HL-60 (cell line): ENCODE data around the gene ESRRA.

Experiments
- POLR2AphosphoS5 ChIP-seq: IDR thresholded peaks from 2 replicates; pipeline ENCODE4 v1.6.1; 2012; ENCODE audit warnings: low read depth
- SPI1 ChIP-seq: IDR thresholded peaks from 2 replicates; pipeline ENCODE4 v1.6.1; 2012; ENCODE audit warnings: low read depth, mild to moderate bottlenecking, borderline replicate concordance
- TF ChIP-seq, protein P1 (sequence below): IDR thresholded peaks from one replicate; pipeline ENCODE4 v1.5.1; 2011; ENCODE audit warnings: low read length, control low read depth, inconsistent platforms; ENCODE audit not compliant: insufficient read depth
- TF ChIP-seq, protein P2 (sequence below): IDR thresholded peaks from 2 replicates; pipeline ENCODE4 v1.6.1; 2012; ENCODE audit warnings: low read depth; ENCODE audit not compliant: insufficient replicate concordance

DNA sequence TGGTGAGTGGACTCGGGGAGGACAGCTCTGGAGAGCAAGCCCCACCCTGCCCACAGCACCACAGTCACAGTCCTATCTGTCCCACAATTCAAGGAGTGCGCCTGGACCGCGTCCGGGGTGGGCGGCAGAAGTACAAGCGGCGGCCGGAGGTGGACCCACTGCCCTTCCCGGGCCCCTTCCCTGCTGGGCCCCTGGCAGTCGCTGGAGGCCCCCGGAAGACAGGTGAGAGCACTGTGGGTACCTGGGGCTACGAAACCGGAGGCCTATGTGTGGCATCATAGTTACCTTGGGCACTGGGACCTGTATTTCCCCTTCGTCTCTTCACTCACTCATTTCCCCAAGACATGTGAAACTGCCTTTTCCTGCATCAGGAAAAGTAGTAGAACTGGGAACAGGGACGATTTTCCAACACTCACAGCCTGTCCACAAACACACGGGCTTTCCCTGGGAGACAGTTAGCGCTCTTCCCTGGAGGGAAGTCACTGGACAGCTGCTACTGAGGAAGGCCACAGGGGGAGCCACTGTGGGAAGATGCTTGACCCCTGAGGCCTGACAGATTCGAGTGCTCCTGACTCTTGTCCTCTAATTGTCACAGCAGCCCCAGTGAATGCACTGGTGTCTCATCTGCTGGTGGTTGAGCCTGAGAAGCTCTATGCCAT lies 9.0 kb downstream of the ESRRA start:
- TF ChIP-seq, protein P1, sequence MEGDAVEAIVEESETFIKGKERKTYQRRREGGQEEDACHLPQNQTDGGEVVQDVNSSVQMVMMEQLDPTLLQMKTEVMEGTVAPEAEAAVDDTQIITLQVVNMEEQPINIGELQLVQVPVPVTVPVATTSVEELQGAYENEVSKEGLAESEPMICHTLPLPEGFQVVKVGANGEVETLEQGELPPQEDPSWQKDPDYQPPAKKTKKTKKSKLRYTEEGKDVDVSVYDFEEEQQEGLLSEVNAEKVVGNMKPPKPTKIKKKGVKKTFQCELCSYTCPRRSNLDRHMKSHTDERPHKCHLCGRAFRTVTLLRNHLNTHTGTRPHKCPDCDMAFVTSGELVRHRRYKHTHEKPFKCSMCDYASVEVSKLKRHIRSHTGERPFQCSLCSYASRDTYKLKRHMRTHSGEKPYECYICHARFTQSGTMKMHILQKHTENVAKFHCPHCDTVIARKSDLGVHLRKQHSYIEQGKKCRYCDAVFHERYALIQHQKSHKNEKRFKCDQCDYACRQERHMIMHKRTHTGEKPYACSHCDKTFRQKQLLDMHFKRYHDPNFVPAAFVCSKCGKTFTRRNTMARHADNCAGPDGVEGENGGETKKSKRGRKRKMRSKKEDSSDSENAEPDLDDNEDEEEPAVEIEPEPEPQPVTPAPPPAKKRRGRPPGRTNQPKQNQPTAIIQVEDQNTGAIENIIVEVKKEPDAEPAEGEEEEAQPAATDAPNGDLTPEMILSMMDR = peak; percentile 4
- TF ChIP-seq POLR2AphosphoS5 = no peak
- TF ChIP-seq SPI1 = no peak
- TF ChIP-seq, protein P2, sequence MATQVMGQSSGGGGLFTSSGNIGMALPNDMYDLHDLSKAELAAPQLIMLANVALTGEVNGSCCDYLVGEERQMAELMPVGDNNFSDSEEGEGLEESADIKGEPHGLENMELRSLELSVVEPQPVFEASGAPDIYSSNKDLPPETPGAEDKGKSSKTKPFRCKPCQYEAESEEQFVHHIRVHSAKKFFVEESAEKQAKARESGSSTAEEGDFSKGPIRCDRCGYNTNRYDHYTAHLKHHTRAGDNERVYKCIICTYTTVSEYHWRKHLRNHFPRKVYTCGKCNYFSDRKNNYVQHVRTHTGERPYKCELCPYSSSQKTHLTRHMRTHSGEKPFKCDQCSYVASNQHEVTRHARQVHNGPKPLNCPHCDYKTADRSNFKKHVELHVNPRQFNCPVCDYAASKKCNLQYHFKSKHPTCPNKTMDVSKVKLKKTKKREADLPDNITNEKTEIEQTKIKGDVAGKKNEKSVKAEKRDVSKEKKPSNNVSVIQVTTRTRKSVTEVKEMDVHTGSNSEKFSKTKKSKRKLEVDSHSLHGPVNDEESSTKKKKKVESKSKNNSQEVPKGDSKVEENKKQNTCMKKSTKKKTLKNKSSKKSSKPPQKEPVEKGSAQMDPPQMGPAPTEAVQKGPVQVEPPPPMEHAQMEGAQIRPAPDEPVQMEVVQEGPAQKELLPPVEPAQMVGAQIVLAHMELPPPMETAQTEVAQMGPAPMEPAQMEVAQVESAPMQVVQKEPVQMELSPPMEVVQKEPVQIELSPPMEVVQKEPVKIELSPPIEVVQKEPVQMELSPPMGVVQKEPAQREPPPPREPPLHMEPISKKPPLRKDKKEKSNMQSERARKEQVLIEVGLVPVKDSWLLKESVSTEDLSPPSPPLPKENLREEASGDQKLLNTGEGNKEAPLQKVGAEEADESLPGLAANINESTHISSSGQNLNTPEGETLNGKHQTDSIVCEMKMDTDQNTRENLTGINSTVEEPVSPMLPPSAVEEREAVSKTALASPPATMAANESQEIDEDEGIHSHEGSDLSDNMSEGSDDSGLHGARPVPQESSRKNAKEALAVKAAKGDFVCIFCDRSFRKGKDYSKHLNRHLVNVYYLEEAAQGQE = no peak
